Activated CD8-positive, alpha-beta memory T cell treated with anti-CD3 and anti-CD28 coated beads, Interleukin-2, amount 50 U/mL, for 1 hour (primary cell): Measurements from ENCODE around the gene NEDD4L.

Experiments
- DNase-seq: peaks from one replicate; pipeline ENCODE4 v3.0.0-alpha.2; 2020; ENCODE audit errors: extremely low read depth

The NEDD4L gene

GRCh38 chr18:58117786-58118403 lies 73.9 kb downstream of the NEDD4L start:
- DNase-seq: no peak

GRCh38 chr18:58118536-58118935 lies 74.5 kb downstream of the NEDD4L start:
- DNase-seq: no peak

- DNase-seq: no peak
Observed at GRCh38 chr18:58119819-58120218, 75.8 kb downstream of the NEDD4L start.

GRCh38 chr18:58124475-58124874 lies 80.4 kb downstream of the NEDD4L start:
- no peak for DNase-seq

GRCh38 chr18:58125183-58125582 lies 81.2 kb downstream of the NEDD4L start:
- no peak for DNase-seq

- DNase-seq: no peak
Observed at GRCh38 chr18:58125756-58126155, 81.7 kb downstream of the NEDD4L start.

- DNase-seq: no peak
Observed at GRCh38 chr18:58128381-58129374, 84.7 kb downstream of the NEDD4L start.

- no peak for DNase-seq
Observed at GRCh38 chr18:58132595-58133261, 88.7 kb downstream of the NEDD4L start.

GRCh38 chr18:58135183-58135641 lies 91.2 kb downstream of the NEDD4L start:
- no peak for DNase-seq

- DNase-seq: peak; percentile 9
Observed at GRCh38 chr18:58135701-58136331, 91.8 kb downstream of the NEDD4L start.

- no peak for DNase-seq
Observed at GRCh38 chr18:58136879-58137278, 92.9 kb downstream of the NEDD4L start.

GRCh38 chr18:58139459-58140386 lies 95.7 kb downstream of the NEDD4L start:
- no peak for DNase-seq

GRCh38 chr18:58140387-58141325 lies 96.6 kb downstream of the NEDD4L start:
- no peak for DNase-seq

- no peak for DNase-seq
Observed at GRCh38 chr18:58143386-58143785, 99.4 kb downstream of the NEDD4L start.

- DNase-seq: no peak
Observed at GRCh38 chr18:58144106-58144505, 100.1 kb downstream of the NEDD4L start.

- DNase-seq: no peak
Observed at GRCh38 chr18:58144671-58145285, 100.8 kb downstream of the NEDD4L start.

- no peak for DNase-seq
Observed at GRCh38 chr18:58146099-58146498, 102.1 kb downstream of the NEDD4L start.

- DNase-seq: no peak
Observed at GRCh38 chr18:58148954-58149471, 105.0 kb downstream of the NEDD4L start.

GRCh38 chr18:58150772-58151171 lies 106.7 kb downstream of the NEDD4L start:
- no peak for DNase-seq
